GM12801 (cell line): Measurements from ENCODE around the gene COL19A1.

Source experiments
- TF ChIP-seq, protein P1 (sequence below): IDR thresholded peaks from one replicate; pipeline ENCODE4 v1.5.1; 2011; ENCODE audit warnings: control low read depth; ENCODE audit not compliant: insufficient read length; ENCODE audit errors: extremely low read depth

The COL19A1 gene

DNA sequence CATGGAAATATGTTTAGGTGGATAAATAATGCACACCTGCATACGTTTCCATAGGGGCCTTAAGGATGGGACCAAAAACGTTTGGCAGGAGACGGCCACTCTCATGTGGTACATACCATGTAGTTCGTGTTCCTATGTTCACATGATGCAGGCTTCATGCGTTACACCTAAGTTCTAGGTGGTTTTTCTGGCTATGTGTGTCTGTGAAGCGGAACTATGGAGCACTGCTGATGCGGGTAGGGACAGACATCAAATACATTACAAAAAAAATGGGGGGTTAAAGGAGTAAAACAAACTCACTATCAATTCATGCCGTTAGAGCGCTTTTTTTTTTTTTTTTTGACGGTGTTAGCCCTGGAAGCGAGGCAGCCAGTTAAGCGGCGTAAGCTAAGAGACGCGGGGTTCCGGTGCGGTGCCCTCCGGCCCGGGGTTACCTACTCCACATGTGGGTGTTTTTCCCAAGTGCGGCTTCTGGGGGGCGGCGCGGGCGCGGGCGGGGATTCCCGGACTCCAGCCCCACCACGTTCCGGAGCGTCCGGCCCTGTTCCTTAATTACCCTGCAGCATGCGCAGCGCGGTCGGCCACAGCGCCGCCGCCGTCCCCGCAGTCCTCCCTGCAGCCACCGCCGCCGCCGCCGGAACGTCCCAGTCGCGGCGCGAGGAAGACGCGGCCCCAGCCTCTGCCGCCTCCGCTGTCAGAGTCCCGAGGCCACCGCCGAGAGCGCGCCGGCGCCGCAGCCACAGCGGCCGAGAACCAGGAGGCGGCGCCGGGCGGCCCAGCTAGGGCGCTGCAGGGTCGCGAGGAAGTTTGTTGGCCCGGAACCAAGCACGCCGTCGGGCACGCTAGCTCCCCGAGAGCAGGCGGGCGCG is 648 bp downstream of the COL19A1 start:
- TF ChIP-seq, protein P1, sequence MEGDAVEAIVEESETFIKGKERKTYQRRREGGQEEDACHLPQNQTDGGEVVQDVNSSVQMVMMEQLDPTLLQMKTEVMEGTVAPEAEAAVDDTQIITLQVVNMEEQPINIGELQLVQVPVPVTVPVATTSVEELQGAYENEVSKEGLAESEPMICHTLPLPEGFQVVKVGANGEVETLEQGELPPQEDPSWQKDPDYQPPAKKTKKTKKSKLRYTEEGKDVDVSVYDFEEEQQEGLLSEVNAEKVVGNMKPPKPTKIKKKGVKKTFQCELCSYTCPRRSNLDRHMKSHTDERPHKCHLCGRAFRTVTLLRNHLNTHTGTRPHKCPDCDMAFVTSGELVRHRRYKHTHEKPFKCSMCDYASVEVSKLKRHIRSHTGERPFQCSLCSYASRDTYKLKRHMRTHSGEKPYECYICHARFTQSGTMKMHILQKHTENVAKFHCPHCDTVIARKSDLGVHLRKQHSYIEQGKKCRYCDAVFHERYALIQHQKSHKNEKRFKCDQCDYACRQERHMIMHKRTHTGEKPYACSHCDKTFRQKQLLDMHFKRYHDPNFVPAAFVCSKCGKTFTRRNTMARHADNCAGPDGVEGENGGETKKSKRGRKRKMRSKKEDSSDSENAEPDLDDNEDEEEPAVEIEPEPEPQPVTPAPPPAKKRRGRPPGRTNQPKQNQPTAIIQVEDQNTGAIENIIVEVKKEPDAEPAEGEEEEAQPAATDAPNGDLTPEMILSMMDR = no peak

DNA sequence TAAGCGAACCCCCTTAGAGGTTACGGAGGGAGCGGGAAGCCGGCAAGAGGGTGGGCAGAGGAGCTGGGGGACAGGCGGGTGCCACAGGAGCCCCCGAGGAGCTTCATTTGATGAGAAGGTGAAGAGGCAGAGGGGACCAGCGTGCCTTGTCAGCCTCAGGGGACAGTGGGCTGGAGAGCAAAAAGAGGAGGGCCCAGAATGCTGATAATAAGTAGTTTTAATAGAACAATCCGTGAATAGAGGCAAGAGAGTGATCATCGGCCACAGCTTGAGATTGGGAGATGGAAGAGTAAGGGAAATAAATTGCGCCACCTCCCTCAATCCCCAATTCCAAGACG is 1.3 kb downstream of the COL19A1 start:
- TF ChIP-seq, protein P1 = no peak

DNA sequence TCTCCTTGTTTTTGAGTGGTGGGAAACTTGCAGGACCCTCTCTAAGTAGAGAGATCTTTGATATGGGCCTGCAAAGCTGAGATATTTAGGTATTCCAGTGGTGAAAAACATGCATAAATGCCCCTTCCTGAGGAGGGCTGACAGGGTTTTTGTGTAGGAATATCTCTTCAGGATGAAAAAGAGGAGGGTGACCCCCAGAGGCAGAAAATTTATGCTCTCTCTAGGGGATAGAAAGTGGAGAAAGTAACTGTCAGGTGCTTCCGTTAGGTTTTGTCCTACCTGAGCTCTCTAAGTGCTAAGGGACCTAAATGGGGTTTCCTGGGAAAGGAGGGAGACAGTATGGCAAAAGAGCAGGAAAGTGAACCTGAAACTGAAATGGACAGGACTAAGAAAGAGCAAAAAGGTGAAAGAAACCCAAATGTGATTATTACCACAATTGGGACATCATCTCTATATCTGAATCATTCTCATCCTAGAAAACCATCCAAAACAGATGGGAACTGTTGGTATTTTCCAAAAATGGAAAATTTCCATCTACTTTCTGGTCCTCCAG is 2.0 kb downstream of the COL19A1 start:
- TF ChIP-seq, protein P1 = no peak

DNA sequence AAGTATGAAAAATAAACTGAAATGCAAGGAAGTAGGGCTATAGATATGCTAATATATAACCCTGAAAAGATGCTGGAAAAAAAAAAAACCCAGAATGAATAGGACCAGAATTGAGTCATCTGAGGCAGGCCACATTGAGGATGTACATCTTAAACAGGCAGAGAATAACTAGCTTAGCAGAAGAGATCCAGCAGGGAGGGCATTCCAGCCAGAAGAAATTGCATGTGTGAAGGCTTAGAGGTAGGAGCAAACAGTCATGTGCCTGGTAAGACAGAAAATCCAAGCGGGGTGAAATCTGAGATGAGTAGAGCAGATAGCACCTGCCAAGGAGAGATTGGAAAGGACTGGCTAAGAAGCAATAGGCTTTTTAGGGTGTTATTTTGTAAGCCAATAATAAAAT is 2.6 kb downstream of the COL19A1 start:
- TF ChIP-seq, protein P1 = no peak

DNA sequence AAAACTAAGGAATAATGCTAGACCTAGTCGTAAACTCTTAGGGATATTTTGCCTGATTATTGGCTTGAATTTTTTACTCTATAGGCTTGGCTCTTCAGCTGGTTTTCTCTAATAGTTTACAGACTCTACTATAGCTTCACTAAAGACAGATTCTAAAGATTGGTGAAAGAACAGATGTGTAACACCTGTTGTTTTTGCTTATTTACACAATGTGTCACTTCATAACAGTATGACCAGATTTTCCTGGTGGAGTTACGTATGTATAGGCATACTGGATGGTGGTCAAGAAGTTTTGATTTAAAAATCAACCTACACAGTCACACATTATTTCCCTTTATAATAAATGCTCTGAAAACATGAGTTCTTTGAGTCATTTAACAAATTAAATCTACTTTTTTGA is 4.8 kb downstream of the COL19A1 start:
- TF ChIP-seq, protein P1 = no peak

DNA sequence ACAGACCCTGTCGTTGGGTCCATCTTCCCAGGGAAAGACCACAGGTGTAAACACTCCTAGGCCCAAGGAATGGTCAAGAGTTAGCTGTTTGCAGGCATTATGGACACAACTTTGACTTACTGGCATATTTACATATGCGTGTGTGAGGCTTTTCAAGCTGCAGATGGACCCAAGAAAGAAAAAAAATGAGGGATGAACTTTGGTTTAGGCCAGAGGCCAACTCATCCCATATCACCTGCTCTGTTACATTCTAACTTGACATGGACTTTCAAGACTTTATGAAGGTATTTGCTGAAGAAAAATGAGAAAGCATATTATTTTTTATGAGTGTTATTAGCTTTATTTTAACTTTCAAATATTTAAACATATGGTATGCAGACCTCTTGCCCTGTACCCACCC is 6.9 kb downstream of the COL19A1 start:
- TF ChIP-seq, protein P1 = no peak

DNA sequence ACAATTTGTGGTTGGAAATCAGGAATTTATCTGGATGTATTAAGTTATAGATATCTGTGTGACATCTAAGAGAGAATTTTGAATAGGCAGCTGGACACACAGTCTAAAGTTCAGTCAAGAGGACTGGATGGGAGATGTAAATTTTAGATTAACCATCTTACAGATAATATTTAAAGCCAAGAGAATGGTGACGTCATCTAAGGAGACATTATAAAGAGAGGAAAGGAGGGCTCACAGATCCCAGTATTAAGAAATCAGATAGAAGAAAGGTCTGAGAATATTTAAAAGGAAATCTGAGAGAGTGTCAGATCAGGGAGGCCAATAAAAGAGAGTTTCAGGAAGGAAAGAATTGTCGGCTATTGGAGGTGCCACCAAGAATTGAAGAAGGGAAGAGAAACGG is 9.4 kb downstream of the COL19A1 start:
- TF ChIP-seq, protein P1 = no peak
